Activated CD8-positive, alpha-beta T cell treated with anti-CD3 and anti-CD28 coated beads for 36 hours (primary cell): ENCODE results near the gene IGFLR1. TPM values are rescaled to one million over a fixed set of nuclear protein-coding genes. Genes with fewer than 3 reads are reported as not detected.

ENCODE experiments used
- ATAC-seq: fragments of 200-7000 bp; cut with Tn5 transposase; one replicate; pipeline ENCODE4 v1.10.0; 2021; ENCODE audit warnings: mild to moderate bottlenecking, moderate library complexity
- CTCF ChIA-PET: fragments of 350-600 bp; sonication (Branson Sonifier 250); formaldehyde crosslinking; loops from one replicate; lab custom pipeline; 2021; ENCODE audit warnings: antibody characterized with exemption; lab: Charles Lee
- POLR2A ChIA-PET: fragments of 350-600 bp; sonication (Branson Sonifier 250); formaldehyde crosslinking; loops from one replicate; lab custom pipeline; 2021; ENCODE audit warnings: antibody characterized with exemption; lab: Charles Lee
- DNase-seq: peaks from one replicate; pipeline ENCODE4 v3.0.0-alpha.2; 2020
- H3K27ac Mint-ChIP-seq: one replicate; pipeline ENCODE4 v1.8.0; 2021; ENCODE audit warnings: mild to moderate bottlenecking, mixed read lengths
- H3K27me3 Mint-ChIP-seq: one replicate; pipeline ENCODE4 v1.8.0; 2021; ENCODE audit warnings: mixed read lengths
- H3K36me3 Mint-ChIP-seq: one replicate; pipeline ENCODE4 v1.8.0; 2021; ENCODE audit warnings: low read depth, mixed read lengths
- H3K4me1 Mint-ChIP-seq: one replicate; pipeline ENCODE4 v1.8.0; 2021; ENCODE audit warnings: low read depth, mixed read lengths
- H3K4me3 Mint-ChIP-seq: one replicate; pipeline ENCODE4 v1.8.0; 2021; ENCODE audit warnings: mild to moderate bottlenecking, moderate library complexity, mixed read lengths
- H3K9me3 Mint-ChIP-seq: one replicate; pipeline ENCODE4 v1.8.0; 2021; ENCODE audit warnings: mixed read lengths
- intact Hi-C: fragments of 100-400 bp; cut with micrococcal nuclease; formaldehyde crosslinking; loops from one replicate; pipeline ENCODE4 v1.10.0; 2022
- total RNA-seq, 2 experiments: library from RNA; stranded (reverse); gene quantifications; one replicate each; pipeline ENCODE4 v1.2.3, GENCODE V29; 2021
- TF ChIP-seq, protein P1 (sequence below): fragments of 200-600 bp; IDR thresholded peaks from one replicate; pipeline ENCODE4 v1.8.0; 2022; ENCODE audit warnings: antibody characterized with exemption, mild to moderate bottlenecking

The IGFLR1 gene
- total RNA-seq, 2 experiments from 2014 or later = 140 to 143 TPM

DNA sequence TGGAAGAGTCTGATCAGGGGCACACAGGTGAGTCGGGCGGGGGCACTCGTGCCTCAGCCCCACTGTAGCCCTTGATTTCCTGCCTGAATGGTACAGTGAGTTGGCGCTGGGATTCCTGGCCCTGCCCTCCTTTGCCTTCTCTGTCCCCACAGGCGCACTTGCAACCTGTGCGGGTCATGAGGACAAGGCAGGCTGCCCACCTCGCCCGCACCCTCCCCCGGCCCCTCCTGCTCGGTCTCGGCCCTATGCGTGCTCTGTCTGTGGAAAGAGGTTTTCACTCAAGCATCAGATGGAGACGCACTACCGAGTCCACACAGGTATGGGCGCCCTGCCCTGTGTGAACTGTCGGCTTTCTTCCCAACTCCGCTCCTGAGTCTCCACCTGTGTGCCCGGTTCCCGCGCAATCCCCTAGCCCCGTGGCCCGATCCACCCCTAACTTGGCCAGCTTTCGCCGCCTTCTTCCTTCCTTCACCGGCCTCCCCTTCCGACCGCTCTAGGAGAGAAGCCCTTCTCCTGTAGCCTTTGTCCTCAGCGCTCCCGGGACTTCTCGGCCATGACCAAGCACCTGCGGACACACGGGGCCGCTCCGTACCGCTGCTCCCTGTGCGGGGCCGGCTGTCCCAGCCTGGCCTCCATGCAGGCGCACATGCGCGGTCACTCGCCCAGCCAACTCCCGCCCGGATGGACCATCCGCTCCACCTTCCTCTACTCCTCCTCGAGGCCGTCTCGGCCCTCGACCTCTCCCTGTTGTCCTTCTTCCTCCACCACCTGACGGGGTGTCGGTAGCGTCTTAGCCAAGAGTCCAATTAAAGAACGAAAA is 26.1 kb downstream of the IGFLR1 start:
- Mint-ChIP-seq H3K36me3 (peaks cover 69% of the 10 kb centered on the region), H3K4me3 (peak overlapping the region; percentile 83), H3K4me1 (peaks cover 31% of the 10 kb centered on the region), H3K27ac (peak overlapping the region; percentile 100), H3K27me3 (no peaks in the 10 kb centered on the region), H3K9me3 (peaks cover 2% of the 10 kb centered on the region)
- ATAC-seq (no peak), DNase-seq (peak; percentile 62)
- intact Hi-C loops = loop anchor here (2.0 to 10.0 kb wide), 2 partner anchors 13 to 219 kb away; partner anchors contain the start of gene LRFN3
- ChIA-PET CTCF (interaction anchor here (1.0 to 6.4 kb wide), 3 partner anchors 17 to 28 kb away, joined by 4 to 137 read pairs (median 18); partner anchors contain the start of genes IGFLR1, PSENEN and U2AF1L4), POLR2A (interaction anchor here (0.9 to 8.8 kb wide), 10 partner anchors 11 to 104 kb away, joined by 3 to 215 read pairs (median 5); partner anchors contain the start of genes HSPB6, IGFLR1, LIN37 and PSENEN)
- TF ChIP-seq, protein P1, sequence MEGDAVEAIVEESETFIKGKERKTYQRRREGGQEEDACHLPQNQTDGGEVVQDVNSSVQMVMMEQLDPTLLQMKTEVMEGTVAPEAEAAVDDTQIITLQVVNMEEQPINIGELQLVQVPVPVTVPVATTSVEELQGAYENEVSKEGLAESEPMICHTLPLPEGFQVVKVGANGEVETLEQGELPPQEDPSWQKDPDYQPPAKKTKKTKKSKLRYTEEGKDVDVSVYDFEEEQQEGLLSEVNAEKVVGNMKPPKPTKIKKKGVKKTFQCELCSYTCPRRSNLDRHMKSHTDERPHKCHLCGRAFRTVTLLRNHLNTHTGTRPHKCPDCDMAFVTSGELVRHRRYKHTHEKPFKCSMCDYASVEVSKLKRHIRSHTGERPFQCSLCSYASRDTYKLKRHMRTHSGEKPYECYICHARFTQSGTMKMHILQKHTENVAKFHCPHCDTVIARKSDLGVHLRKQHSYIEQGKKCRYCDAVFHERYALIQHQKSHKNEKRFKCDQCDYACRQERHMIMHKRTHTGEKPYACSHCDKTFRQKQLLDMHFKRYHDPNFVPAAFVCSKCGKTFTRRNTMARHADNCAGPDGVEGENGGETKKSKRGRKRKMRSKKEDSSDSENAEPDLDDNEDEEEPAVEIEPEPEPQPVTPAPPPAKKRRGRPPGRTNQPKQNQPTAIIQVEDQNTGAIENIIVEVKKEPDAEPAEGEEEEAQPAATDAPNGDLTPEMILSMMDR = no peak

GRCh38 chr19:35715355-35715809 is 26.9 kb downstream of the IGFLR1 start:
- H3K4me3 Mint-ChIP-seq = peak overlapping the region; percentile 83
- H3K27me3 Mint-ChIP-seq = no peaks in the 10 kb centered on the region
- CTCF ChIA-PET = interaction anchor here (1.0 to 6.4 kb wide), 3 partner anchors 16 to 28 kb away, joined by 4 to 137 read pairs (median 18); partner anchors contain the start of genes IGFLR1, PSENEN and U2AF1L4
- no peak for DNase-seq
- H3K4me1 Mint-ChIP-seq = peaks cover 36% of the 10 kb centered on the region
- peaks cover 65% of the 10 kb centered on the region for H3K36me3 Mint-ChIP-seq
- intact Hi-C loops = loop anchor here (10.0 kb wide), 1 partner anchor 219 kb away; the partner anchor contains the start of gene LRFN3
- H3K9me3 Mint-ChIP-seq = peaks cover 2% of the 10 kb centered on the region
- POLR2A ChIA-PET = interaction anchor here (0.6 to 8.8 kb wide), 11 partner anchors 10 to 105 kb away, joined by 3 to 215 read pairs (median 4); partner anchors contain the start of genes HSPB6, IGFLR1, LIN37 and PSENEN
- peak overlapping the region; percentile 100 for H3K27ac Mint-ChIP-seq
- ATAC-seq = no peak
- TF ChIP-seq, protein P1 = no peak

DNA sequence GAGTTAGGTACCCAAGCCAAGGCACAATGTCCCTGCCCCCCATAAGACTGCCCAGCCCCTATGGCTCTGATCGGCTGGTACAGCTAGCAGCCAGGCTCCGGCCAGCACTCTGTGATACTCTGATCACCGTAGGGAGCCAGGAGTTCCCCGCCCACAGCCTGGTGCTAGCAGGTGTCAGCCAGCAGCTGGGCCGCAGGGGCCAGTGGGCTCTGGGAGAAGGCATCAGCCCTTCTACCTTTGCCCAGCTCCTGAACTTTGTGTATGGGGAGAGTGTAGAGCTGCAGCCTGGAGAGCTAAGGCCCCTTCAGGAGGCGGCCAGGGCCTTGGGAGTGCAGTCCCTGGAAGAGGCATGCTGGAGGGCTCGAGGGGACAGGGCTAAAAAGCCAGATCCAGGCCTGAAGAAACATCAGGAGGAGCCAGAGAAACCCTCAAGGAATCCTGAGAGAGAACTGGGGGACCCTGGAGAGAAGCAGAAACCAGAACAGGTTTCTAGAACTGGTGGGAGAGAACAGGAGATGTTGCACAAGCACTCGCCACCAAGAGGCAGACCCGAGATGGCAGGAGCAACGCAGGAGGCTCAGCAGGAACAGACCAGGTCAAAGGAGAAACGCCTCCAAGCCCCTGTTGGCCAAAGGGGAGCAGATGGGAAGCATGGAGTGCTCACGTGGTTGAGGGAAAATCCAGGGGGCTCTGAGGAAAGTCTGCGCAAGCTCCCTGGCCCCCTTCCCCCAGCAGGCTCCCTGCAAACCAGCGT is 27.5 kb downstream of the IGFLR1 start:
- H3K4me3 Mint-ChIP-seq = peak overlapping the region; percentile 83

DNA sequence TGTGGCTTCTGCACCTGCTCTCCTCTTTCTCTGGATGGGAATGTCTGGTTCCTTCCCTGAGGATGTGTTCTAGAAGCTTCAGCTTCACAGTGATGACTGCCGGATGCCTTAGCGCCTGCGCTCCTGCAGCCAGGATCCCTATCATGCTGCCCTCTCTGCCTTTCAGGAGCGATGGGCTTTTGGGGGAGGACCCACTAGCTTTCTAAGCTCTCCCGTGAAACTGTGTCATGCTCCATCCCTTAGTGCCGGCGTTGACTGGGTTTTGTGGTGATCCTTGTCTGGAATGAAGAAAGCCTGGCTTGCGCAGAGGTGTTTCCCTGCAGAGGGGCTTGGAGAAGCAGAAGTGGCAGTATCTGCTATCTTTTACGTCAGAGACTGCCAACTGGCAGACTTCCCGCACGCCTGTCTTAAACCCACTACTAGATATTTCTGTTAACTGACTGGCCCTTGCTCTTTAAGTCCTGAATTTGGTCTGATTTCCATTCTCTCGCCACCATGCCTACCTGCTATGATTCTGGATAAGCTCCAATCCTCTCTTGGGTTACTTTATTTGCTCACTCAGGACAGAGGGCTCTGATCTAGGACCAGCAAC is 28.3 kb downstream of the IGFLR1 start:
- CTCF ChIA-PET = interaction anchor here (0.8 to 6.4 kb wide), 11 partner anchors 9 to 165 kb away, joined by 3 to 137 read pairs (median 4); partner anchors contain the start of genes IGFLR1, LIN37, PSENEN and U2AF1L4
- intact Hi-C loops = loop anchor here (1.0 to 10.0 kb wide), 4 partner anchors 20 to 221 kb away; partner anchors contain the start of genes HCST, LIN37, LRFN3 and PSENEN
- H3K4me1 Mint-ChIP-seq = peaks cover 32% of the 10 kb centered on the region
- H3K4me3 Mint-ChIP-seq = peak overlapping the region; percentile 83
- TF ChIP-seq, protein P1 = no peak
- no peaks in the 10 kb centered on the region for H3K27me3 Mint-ChIP-seq
- DNase-seq = no peak
- POLR2A ChIA-PET = interaction anchor here (0.8 to 8.8 kb wide), 10 partner anchors 8 to 217 kb away, joined by 3 to 215 read pairs (median 6); partner anchors contain the start of genes COX6B1, IGFLR1, LIN37 and PSENEN
- H3K9me3 Mint-ChIP-seq = peaks cover 2% of the 10 kb centered on the region
- ATAC-seq = no peak
- peak overlapping the region; percentile 100 for H3K27ac Mint-ChIP-seq
- peaks cover 52% of the 10 kb centered on the region for H3K36me3 Mint-ChIP-seq

More for the DNA sequence above, 27.5 kb downstream of the IGFLR1 start:
- ATAC-seq (no peak), DNase-seq (peak; percentile 72)
- Mint-ChIP-seq H3K27ac (peak overlapping the region; percentile 100), H3K36me3 (peaks cover 59% of the 10 kb centered on the region), H3K4me1 (peaks cover 34% of the 10 kb centered on the region), H3K27me3 (no peaks in the 10 kb centered on the region), H3K9me3 (peaks cover 2% of the 10 kb centered on the region)
- intact Hi-C loops = loop anchor here (1.0 to 10.0 kb wide), 3 partner anchors 20 to 220 kb away; partner anchors contain the start of genes LIN37, LRFN3, PSENEN and U2AF1L4
- CTCF ChIA-PET = interaction anchor here (0.8 to 6.4 kb wide), 9 partner anchors 10 to 165 kb away, joined by 3 to 137 read pairs (median 5); partner anchors contain the start of genes IGFLR1, LIN37, PSENEN and U2AF1L4
- TF ChIP-seq, protein P1 = no peak
- POLR2A ChIA-PET = interaction anchor here (0.6 to 8.8 kb wide), 12 partner anchors 9 to 106 kb away, joined by 3 to 215 read pairs (median 4); partner anchors contain the start of genes COX6B1, HSPB6, IGFLR1 and LIN37
